ENCODE results near the gene FCF1. TPM values are rescaled to one million over a fixed set of nuclear protein-coding genes. Genes with fewer than 3 reads are reported as not detected.

The FCF1 gene
- polyA plus RNA-seq, 1 donor from 2014 or later = 39.8 TPM

DNA sequence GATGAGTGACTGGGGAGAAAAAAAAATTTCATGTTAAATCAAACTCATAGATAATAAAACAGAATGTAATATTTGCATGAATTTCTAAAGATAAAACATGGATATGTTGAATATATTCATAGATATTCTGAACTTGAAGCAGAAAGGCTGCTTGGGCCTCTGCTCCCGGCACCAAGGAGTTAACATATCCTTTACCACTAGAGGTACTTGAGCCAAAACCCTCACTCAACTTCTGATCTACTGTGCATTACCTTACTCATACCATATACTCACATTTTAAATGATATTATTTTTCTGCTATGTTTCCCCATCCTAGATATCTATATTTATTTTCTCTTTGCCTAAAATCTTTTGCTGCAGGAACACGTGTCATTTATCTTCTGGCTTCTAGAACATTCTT lies 15.0 kb upstream of the FCF1 start (continued):
- no peak for TF ChIP-seq MXI1 (conservative IDR thresholded peaks at IDR 0.05; ENCODE audit: poor library complexity, severe bottlenecking)
- TF ChIP-seq SMC3 (conservative IDR thresholded peaks at IDR 0.05; ENCODE audit: poor library complexity) = no peak
- TF ChIP-seq POLR2AphosphoS5 (IDR thresholded peaks at IDR 0.05) = no peak

DNA sequence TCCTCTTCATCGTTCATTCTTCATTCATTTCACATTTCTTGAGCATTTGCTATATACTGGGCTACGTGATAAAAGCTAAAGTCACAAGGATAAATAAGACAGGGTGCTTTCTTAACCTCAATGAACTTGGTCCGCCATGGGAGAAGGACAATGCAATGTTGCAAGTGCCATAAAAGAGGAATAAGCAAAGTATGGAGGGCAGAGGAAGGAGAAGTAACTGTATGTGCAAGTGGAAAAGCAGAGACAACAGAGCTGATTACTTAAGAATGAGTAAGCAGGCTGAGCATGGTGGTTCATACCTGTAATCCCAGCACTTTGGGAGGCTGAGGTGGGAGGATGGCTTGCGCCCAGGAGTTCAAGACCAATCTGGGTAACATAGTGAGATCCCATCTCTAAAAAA lies 14.5 kb upstream of the FCF1 start:
- H3K9me3 ChIP-seq (ENCODE audit: low read length) = no peaks in the 10 kb centered on the region
- H3K27me3 ChIP-seq (ENCODE audit: insufficient read depth, low read depth, low read length) = no peaks in the 10 kb centered on the region
- no peaks in the 10 kb centered on the region for H3K9me2 ChIP-seq (ENCODE audit: insufficient read depth, low read length)
- no peaks in the 10 kb centered on the region for H4K20me1 ChIP-seq (ENCODE audit: insufficient read depth)
- no peaks in the 10 kb centered on the region for H3K36me3 ChIP-seq (ENCODE audit: insufficient read depth, low read length)
- TF ChIP-seq, protein P1, sequence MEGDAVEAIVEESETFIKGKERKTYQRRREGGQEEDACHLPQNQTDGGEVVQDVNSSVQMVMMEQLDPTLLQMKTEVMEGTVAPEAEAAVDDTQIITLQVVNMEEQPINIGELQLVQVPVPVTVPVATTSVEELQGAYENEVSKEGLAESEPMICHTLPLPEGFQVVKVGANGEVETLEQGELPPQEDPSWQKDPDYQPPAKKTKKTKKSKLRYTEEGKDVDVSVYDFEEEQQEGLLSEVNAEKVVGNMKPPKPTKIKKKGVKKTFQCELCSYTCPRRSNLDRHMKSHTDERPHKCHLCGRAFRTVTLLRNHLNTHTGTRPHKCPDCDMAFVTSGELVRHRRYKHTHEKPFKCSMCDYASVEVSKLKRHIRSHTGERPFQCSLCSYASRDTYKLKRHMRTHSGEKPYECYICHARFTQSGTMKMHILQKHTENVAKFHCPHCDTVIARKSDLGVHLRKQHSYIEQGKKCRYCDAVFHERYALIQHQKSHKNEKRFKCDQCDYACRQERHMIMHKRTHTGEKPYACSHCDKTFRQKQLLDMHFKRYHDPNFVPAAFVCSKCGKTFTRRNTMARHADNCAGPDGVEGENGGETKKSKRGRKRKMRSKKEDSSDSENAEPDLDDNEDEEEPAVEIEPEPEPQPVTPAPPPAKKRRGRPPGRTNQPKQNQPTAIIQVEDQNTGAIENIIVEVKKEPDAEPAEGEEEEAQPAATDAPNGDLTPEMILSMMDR (IDR thresholded peaks at IDR 0.05; ENCODE audit: poor library complexity, severe bottlenecking) = no peak
- TF ChIP-seq TAF1 (IDR thresholded peaks at IDR 0.05; ENCODE audit: low read depth) (no peak), RAD21 (conservative IDR thresholded peaks at IDR 0.05) (no peak), EP300 (conservative IDR thresholded peaks at IDR 0.05; ENCODE audit: poor library complexity, severe bottlenecking) (no peak), MXI1 (conservative IDR thresholded peaks at IDR 0.05; ENCODE audit: poor library complexity, severe bottlenecking) (no peak)
- H3K27ac ChIP-seq (ENCODE audit: low read length) = no peak overlapping the region
- H3K4me2 ChIP-seq (ENCODE audit: low read length) = no peak overlapping the region
- no peak overlapping the region for H3K9ac ChIP-seq (ENCODE audit: low read length)
- H3F3A ChIP-seq (ENCODE audit: insufficient read depth, low read length, poor library complexity, severe bottlenecking) = no peaks in the 10 kb centered on the region
- no peak overlapping the region for H2AFZ ChIP-seq (ENCODE audit: low read depth, low read length)
- H3K79me2 ChIP-seq (replicated peaks; ENCODE audit: insufficient read depth, low read length) = peaks cover 38% of the 10 kb centered on the region
- no peak overlapping the region for H3K4me3 ChIP-seq (ENCODE audit: low read length)

DNA sequence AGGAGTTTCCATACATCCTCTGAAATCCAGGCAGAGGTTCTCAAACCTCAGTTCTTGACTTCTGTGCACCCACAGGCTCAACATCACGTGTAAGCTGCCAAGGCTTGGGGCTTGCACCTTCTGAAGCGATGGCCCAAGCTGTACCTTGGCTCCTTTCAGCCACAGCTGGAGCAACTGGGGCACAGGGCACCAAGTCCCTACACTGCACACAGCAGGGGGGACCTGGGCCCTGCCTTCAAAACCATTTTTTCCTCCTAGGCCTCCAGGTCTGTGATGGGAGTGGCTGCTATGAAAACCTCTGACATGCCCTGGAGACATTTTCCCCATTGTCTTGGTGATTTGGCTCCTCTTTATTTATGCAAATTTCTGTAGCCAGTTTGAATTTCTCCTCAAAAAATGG lies 10.7 kb upstream of the FCF1 start:
- Histone ChIP-seq H3K9ac (ENCODE audit: low read length) (no peak overlapping the region), H2AFZ (ENCODE audit: low read depth, low read length) (no peak overlapping the region), H3K4me2 (ENCODE audit: low read length) (no peak overlapping the region), H3K36me3 (ENCODE audit: insufficient read depth, low read length) (no peaks in the 10 kb centered on the region), H3K9me3 (ENCODE audit: low read length) (no peaks in the 10 kb centered on the region), H3K79me2 (replicated peaks; ENCODE audit: insufficient read depth, low read length) (peaks cover 27% of the 10 kb centered on the region), H3K27me3 (ENCODE audit: insufficient read depth, low read depth, low read length) (no peaks in the 10 kb centered on the region), H3K27ac (ENCODE audit: low read length) (no peak overlapping the region), H3K9me2 (ENCODE audit: insufficient read depth, low read length) (no peaks in the 10 kb centered on the region), H4K20me1 (ENCODE audit: insufficient read depth) (no peaks in the 10 kb centered on the region), H3K4me3 (ENCODE audit: low read length) (no peak overlapping the region), H3F3A (ENCODE audit: insufficient read depth, low read length, poor library complexity, severe bottlenecking) (no peaks in the 10 kb centered on the region)
- TF ChIP-seq TAF1 (IDR thresholded peaks at IDR 0.05; ENCODE audit: low read depth) = no peak
- TF ChIP-seq POLR2AphosphoS5 (IDR thresholded peaks at IDR 0.05) = no peak
- no peak for TF ChIP-seq EZH2 (IDR thresholded peaks at IDR 0.05; ENCODE audit: borderline replicate concordance, insufficient read depth, low read length, poor library complexity, severe bottlenecking)
- no peak for TF ChIP-seq EP300 (conservative IDR thresholded peaks at IDR 0.05; ENCODE audit: poor library complexity, severe bottlenecking)
- TF ChIP-seq SMC3 (conservative IDR thresholded peaks at IDR 0.05; ENCODE audit: poor library complexity) = no peak
- no peak for TF ChIP-seq RAD21 (conservative IDR thresholded peaks at IDR 0.05)
- no peak for TF ChIP-seq MXI1 (conservative IDR thresholded peaks at IDR 0.05; ENCODE audit: poor library complexity, severe bottlenecking)
- TF ChIP-seq, protein P1 (IDR thresholded peaks at IDR 0.05; ENCODE audit: poor library complexity, severe bottlenecking) = no peak
- TF ChIP-seq, protein P2, sequence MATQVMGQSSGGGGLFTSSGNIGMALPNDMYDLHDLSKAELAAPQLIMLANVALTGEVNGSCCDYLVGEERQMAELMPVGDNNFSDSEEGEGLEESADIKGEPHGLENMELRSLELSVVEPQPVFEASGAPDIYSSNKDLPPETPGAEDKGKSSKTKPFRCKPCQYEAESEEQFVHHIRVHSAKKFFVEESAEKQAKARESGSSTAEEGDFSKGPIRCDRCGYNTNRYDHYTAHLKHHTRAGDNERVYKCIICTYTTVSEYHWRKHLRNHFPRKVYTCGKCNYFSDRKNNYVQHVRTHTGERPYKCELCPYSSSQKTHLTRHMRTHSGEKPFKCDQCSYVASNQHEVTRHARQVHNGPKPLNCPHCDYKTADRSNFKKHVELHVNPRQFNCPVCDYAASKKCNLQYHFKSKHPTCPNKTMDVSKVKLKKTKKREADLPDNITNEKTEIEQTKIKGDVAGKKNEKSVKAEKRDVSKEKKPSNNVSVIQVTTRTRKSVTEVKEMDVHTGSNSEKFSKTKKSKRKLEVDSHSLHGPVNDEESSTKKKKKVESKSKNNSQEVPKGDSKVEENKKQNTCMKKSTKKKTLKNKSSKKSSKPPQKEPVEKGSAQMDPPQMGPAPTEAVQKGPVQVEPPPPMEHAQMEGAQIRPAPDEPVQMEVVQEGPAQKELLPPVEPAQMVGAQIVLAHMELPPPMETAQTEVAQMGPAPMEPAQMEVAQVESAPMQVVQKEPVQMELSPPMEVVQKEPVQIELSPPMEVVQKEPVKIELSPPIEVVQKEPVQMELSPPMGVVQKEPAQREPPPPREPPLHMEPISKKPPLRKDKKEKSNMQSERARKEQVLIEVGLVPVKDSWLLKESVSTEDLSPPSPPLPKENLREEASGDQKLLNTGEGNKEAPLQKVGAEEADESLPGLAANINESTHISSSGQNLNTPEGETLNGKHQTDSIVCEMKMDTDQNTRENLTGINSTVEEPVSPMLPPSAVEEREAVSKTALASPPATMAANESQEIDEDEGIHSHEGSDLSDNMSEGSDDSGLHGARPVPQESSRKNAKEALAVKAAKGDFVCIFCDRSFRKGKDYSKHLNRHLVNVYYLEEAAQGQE (IDR thresholded peaks at IDR 0.05; ENCODE audit: borderline replicate concordance) = no peak

Data from neural cell (in vitro differentiated cells).